Sigmoid colon (tissue), 7 donors: Measurements from ENCODE around the gene PSPC1. TPM values are rescaled to one million over a fixed set of nuclear protein-coding genes. Genes with fewer than 3 reads are reported as not detected.

Experiments used
- DNase-seq: peaks from one replicate; pipeline ENCODE4 v3.0.0-alpha.2; 2019
- H3K27ac ChIP-seq, 4 donors: fragments of 200-600 bp; sonication (generic); one replicate each; pipeline ENCODE4 v1.5.1; 2016 to 2019; ENCODE audit warnings: mild to moderate bottlenecking in 1 of 4
- H3K27me3 ChIP-seq, 3 donors: fragments of 200-600 bp; sonication (generic); one replicate each; pipeline ENCODE4 v1.5.1; 2019; ENCODE audit warnings: mild to moderate bottlenecking in 1 of 3
- H3K36me3 ChIP-seq, 4 donors: fragments of 200-600 bp; sonication (generic); one replicate each; pipeline ENCODE4 v1.5.1; 2016 to 2019
- H3K4me1 ChIP-seq, 4 donors: fragments of 200-600 bp; sonication (generic); one replicate each; pipeline ENCODE4 v1.5.1; 2017 to 2019
- H3K4me3 ChIP-seq, 4 donors: fragments of 200-600 bp; sonication (generic); one replicate each; pipeline ENCODE4 v1.5.1; 2017 to 2019; ENCODE audit warnings: mild to moderate bottlenecking in 2 of 4, moderate library complexity in 1 of 4
- H3K9me3 ChIP-seq, 4 donors: fragments of 200-600 bp in 3 of 4; sonication (generic) in 3 of 4; one replicate each; pipeline versions ENCODE4 v1.5.1 to v1.6.1; 2013 to 2019
- EP300 ChIP-seq, 4 donors: sonication (generic); formaldehyde crosslinking; IDR thresholded peaks; one replicate each; pipeline ENCODE4 v1.6.1; 2017; ENCODE audit warnings: antibody characterized with exemption in 4 of 4
- POLR2A ChIP-seq, 2 donors: fragments of 450-650 bp; IDR thresholded peaks; one replicate each; pipeline ENCODE4 v1.6.1; 2016; ENCODE audit warnings: antibody characterized with exemption in 2 of 2, mild to moderate bottlenecking in 2 of 2, moderate library complexity in 2 of 2
- POLR2AphosphoS5 ChIP-seq, 4 donors: sonication (generic); formaldehyde crosslinking; IDR thresholded peaks; one replicate each; pipeline ENCODE4 v1.6.1; 2017; ENCODE audit warnings: antibody characterized with exemption in 4 of 4
- WGBS, 2 donors: extraction: QIAGEN DNeasy Blood & Tissue Kit; methylation state at CpG; one replicate each; pipeline ENCODE4 v1.1.7; 2013; 5-methylcytosine and 5-hydroxymethylcytosine counted together
- intact Hi-C: fragments of 100-400 bp; cut with DNase I; formaldehyde crosslinking; loops from one replicate; pipeline ENCODE4 v1.15.1; 2023
- polyA plus RNA-seq, 3 donors: library from polyadenylated mRNA; stranded (reverse); fragments of 200-250 nt; gene quantifications; one replicate each; pipeline ENCODE4 v1.2.3, GENCODE V29; 2013
- total RNA-seq, 4 donors: library from RNA; depleted of rRNA; stranded (reverse); fragments of >200 nt; gene quantifications; one replicate each; pipeline ENCODE4 v1.1.0, GENCODE V29; 2016
- TF ChIP-seq, protein P1 (sequence below), 4 experiments: fragments of 450-650 bp in 3 of 4; fragments of 200-600 bp in 1 of 4; IDR thresholded peaks; one replicate each; pipeline ENCODE4 v1.5.1; 2016 to 2019; ENCODE audit warnings: antibody characterized with exemption in 4 of 4, mild to moderate bottlenecking in 3 of 4, moderate library complexity in 2 of 4
- donor health status: healthy with polysubstance abuse.
- donor health status: Bipolar disorder and iron deficiency.
- donor health status: healthy.

PSPC1 gene
- total and polyA plus RNA-seq, 7 donors = 15.3 to 85.3 (median 48.2) TPM

DNA sequence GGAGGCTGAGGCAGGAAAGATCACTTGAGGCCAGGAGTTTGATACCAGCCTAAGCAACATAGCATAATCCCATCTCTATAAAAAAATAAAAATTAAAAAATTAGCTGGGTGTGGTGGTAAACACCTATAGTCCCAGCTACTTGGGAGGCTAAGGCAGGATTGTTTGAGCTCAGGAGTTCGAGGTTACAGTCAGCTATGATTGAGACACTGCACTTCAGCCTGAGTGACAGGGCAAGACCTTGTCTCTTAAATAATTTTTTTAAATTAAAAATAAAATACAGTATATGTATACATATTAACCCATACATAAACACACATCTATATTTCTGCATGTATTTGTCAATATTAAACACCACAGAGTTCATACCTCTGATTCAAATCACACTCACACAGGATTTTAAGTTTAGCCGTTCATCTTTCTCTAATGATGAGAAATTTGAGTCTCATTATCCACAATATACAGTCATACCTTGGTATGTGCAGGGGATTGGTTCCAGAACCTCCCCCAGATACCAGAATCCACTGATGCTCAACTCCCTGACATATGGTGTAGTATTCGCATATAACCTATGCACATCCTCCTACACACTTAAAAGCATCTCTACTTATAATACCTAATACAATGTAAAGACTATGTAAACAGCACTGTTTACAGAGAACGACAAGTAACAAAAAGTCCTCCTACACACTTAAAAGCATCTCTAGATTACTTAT lies 44.7 kb downstream of the PSPC1 start:
- H3K36me3 ChIP-seq = peaks cover 0 to 41% (median 8%) of the 10 kb centered on the region in 4 donors
- TF ChIP-seq, protein P1, sequence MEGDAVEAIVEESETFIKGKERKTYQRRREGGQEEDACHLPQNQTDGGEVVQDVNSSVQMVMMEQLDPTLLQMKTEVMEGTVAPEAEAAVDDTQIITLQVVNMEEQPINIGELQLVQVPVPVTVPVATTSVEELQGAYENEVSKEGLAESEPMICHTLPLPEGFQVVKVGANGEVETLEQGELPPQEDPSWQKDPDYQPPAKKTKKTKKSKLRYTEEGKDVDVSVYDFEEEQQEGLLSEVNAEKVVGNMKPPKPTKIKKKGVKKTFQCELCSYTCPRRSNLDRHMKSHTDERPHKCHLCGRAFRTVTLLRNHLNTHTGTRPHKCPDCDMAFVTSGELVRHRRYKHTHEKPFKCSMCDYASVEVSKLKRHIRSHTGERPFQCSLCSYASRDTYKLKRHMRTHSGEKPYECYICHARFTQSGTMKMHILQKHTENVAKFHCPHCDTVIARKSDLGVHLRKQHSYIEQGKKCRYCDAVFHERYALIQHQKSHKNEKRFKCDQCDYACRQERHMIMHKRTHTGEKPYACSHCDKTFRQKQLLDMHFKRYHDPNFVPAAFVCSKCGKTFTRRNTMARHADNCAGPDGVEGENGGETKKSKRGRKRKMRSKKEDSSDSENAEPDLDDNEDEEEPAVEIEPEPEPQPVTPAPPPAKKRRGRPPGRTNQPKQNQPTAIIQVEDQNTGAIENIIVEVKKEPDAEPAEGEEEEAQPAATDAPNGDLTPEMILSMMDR (IDR thresholded peaks at IDR 0.05) = no peak
- intact Hi-C loops = no loop called here
- H3K4me1 ChIP-seq = no peaks in the 10 kb centered on the region
- no peaks in the 10 kb centered on the region for H3K27me3 ChIP-seq
- no peak overlapping the region for H3K27ac ChIP-seq
- H3K9me3 ChIP-seq = no peaks in the 10 kb centered on the region
- H3K4me3 ChIP-seq = no peak overlapping the region
- 82 to 94% methylated on average over 4 of the region's 4 CpGs for WGBS, 2 donors
- DNase-seq = no peak

DNA sequence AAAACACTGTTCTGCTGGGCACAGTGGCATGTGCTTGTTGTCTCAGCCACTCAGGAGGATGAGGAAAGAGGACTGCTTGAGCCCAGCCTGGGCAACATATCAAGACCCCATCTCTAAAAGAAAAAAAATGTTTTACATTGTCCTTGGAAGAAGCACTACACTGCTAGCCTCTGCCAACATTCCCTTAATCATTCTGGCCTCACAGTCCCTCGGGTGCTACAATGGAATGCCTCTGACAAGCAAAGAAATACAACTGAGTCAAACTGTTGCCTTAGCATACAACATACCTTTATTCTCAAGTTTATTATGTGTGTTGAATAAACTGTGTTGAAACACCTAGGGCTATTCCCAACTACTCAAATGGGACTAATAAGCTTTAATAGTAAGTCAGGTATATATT lies 56.1 kb downstream of the PSPC1 start:
- Histone ChIP-seq H3K4me3 (no peak overlapping the region), H3K9me3 (no peaks in the 10 kb centered on the region), H3K36me3 (peaks cover 0 to 36% (median 4%) of the 10 kb centered on the region in 4 donors), H3K4me1 (peaks cover 0 to 1% (median 0%) of the 10 kb centered on the region in 4 donors), H3K27me3 (no peaks in the 10 kb centered on the region), H3K27ac (no peak overlapping the region)
- TF ChIP-seq EP300 (IDR thresholded peaks at IDR 0.05) = no peak
- TF ChIP-seq POLR2AphosphoS5 (IDR thresholded peaks at IDR 0.05) = no peak
- TF ChIP-seq, protein P1 (IDR thresholded peaks at IDR 0.05) = no peak
- TF ChIP-seq POLR2A (IDR thresholded peaks at IDR 0.05) = no peak
- intact Hi-C loops = no loop called here
- no peak for DNase-seq
- 82 to 96% methylated on average over 1 of the region's 1 CpG for WGBS, 2 donors

DNA sequence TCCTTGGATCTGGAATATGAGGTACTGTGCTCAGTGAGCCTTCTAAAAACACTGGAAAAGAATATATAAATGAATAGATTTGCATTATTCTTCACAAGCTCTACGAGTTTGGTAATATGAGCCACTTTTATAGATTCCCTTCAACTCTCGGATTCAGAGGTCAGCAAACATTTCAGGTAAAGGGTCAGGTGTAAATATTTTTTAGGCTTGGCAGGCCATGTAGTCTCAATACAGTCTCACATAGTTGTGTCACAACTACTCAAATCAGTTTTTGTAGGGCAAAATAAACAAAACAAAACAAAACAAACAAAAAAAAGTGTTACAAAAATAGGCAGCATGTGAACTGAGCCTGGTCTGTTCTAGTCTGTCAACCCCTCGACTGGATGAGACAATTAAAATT lies 57.4 kb downstream of the PSPC1 start:
- peaks cover 0 to 11% (median 6%) of the 10 kb centered on the region in 4 donors for H3K4me1 ChIP-seq
- no peaks in the 10 kb centered on the region for H3K9me3 ChIP-seq
- H3K4me3 ChIP-seq = no peak overlapping the region
- no peaks in the 10 kb centered on the region for H3K27me3 ChIP-seq
- H3K36me3 ChIP-seq = peaks cover 0 to 32% (median 4%) of the 10 kb centered on the region in 4 donors
- intact Hi-C loops = no loop called here
- WGBS, 2 donors = 88 to 90% methylated on average over 3 of the region's 3 CpGs
- no peak for DNase-seq
- no peak for TF ChIP-seq EP300 (IDR thresholded peaks at IDR 0.05)
- no peak for TF ChIP-seq POLR2A (IDR thresholded peaks at IDR 0.05)
- TF ChIP-seq, protein P1 (IDR thresholded peaks at IDR 0.05) = no peak
- no peak for TF ChIP-seq POLR2AphosphoS5 (IDR thresholded peaks at IDR 0.05)
- H3K27ac ChIP-seq = no peak overlapping the region

DNA sequence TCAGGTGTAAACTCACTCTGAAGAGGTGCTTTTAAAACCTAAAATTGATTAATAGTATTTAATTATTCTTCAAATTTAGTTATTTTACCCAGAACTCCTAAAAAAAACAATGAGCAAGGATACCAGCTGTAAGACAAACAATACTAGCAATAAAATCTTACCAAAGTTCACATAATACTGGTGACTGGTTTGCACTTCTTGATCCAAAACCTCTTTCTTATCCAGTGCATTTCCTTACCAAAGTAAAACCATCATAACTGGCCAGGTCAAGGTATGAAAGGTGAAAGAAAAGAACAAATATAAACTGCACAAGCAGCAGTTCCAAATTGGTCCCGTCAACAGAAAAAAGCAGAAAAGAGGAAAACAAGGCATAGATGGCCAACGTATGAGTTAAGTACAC lies 62.7 kb downstream of the PSPC1 start:
- intact Hi-C loops = no loop called here

More for the DNA sequence above, 62.7 kb downstream of the PSPC1 start:
- H3K27me3 ChIP-seq = no peaks in the 10 kb centered on the region
- H3K27ac ChIP-seq = no peak overlapping the region
- H3K4me3 ChIP-seq = no peak overlapping the region
- H3K4me1 ChIP-seq = peaks cover 0 to 11% (median 6%) of the 10 kb centered on the region in 4 donors
- no peak for TF ChIP-seq POLR2A (IDR thresholded peaks at IDR 0.05)
- TF ChIP-seq EP300 (IDR thresholded peaks at IDR 0.05) = no peak
- TF ChIP-seq POLR2AphosphoS5 (IDR thresholded peaks at IDR 0.05) = no peak
- TF ChIP-seq, protein P1 (IDR thresholded peaks at IDR 0.05) = no peak
- no peak for DNase-seq
- WGBS, 2 donors = 30 to 79% methylated on average over 2 of the region's 2 CpGs
- peaks cover 0 to 12% (median 0%) of the 10 kb centered on the region in 4 donors for H3K36me3 ChIP-seq
- no peaks in the 10 kb centered on the region for H3K9me3 ChIP-seq
